Measurements from ENCODE around the gene TM9SF4.

TM9SF4 gene

GRCh38 chr20:32109392-32110172, at the start of gene TM9SF4:
TSS of gene TM9SF4 (plus strand) at chr20:32109714. CDS start at chr20:32109741, 27 bp downstream.
- peak; percentile 88 for DNase-seq

- no peak for DNase-seq
Observed at GRCh38 chr20:32062776-32063170, 46.7 kb upstream of the TM9SF4 start.

- no peak for DNase-seq
Observed at GRCh38 chr20:32063695-32064094, 45.8 kb upstream of the TM9SF4 start.

- no peak for DNase-seq
Observed at GRCh38 chr20:32064667-32065066, 44.8 kb upstream of the TM9SF4 start.

- DNase-seq = no peak
Observed at GRCh38 chr20:32067234-32067821, 42.2 kb upstream of the TM9SF4 start.

- no peak for DNase-seq
Observed at GRCh38 chr20:32068174-32068573, 41.3 kb upstream of the TM9SF4 start.

GRCh38 chr20:32069711-32070110, 39.8 kb upstream of the TM9SF4 start:
- no peak for DNase-seq

GRCh38 chr20:32070282-32070681, 39.2 kb upstream of the TM9SF4 start:
- no peak for DNase-seq

- no peak for DNase-seq
Observed at GRCh38 chr20:32070690-32071213, 38.8 kb upstream of the TM9SF4 start.

GRCh38 chr20:32071395-32072167, 37.9 kb upstream of the TM9SF4 start:
- DNase-seq = no peak

GRCh38 chr20:32072168-32072750, 37.3 kb upstream of the TM9SF4 start:
- DNase-seq = no peak

- no peak for DNase-seq
Observed at GRCh38 chr20:32075534-32075933, 34.0 kb upstream of the TM9SF4 start.

- no peak for DNase-seq
Observed at GRCh38 chr20:32077190-32077589, 32.3 kb upstream of the TM9SF4 start.

GRCh38 chr20:32078322-32078721, 31.2 kb upstream of the TM9SF4 start:
- no peak for DNase-seq

GRCh38 chr20:32078791-32079190, 30.7 kb upstream of the TM9SF4 start:
- DNase-seq = no peak

GRCh38 chr20:32079655-32080109, 29.8 kb upstream of the TM9SF4 start:
- DNase-seq = no peak

GRCh38 chr20:32080783-32081182, 28.7 kb upstream of the TM9SF4 start:
- no peak for DNase-seq

GRCh38 chr20:32083469-32083868, 26.0 kb upstream of the TM9SF4 start:
- DNase-seq = no peak

GRCh38 chr20:32087070-32087469, 22.4 kb upstream of the TM9SF4 start:
- no peak for DNase-seq

GRCh38 chr20:32088759-32089158, 20.8 kb upstream of the TM9SF4 start:
- no peak for DNase-seq

GRCh38 chr20:32089637-32090362, 19.7 kb upstream of the TM9SF4 start:
- DNase-seq = no peak

GRCh38 chr20:32091888-32092346, 17.6 kb upstream of the TM9SF4 start:
- peak; percentile 78 for DNase-seq

All from activated T-cell treated with anti-CD3 and anti-CD28 coated beads for 4 hours (primary cell).